Endodermal cell (in vitro differentiated cells): ENCODE results near the gene PHF19. TPM values are rescaled to one million over a fixed set of nuclear protein-coding genes. Genes with fewer than 3 reads are reported as not detected.

Experiments used
- DNase-seq: peaks from one replicate; pipeline ENCODE4 v3.0.0-alpha.2; 2017
- H3K27ac ChIP-seq: 2 replicates; pipeline ENCODE4 v1.5.1; 2013; ENCODE audit warnings: mild to moderate bottlenecking, low read depth, low read length, moderate library complexity
- H3K27me3 ChIP-seq: 2 replicates; pipeline ENCODE4 v1.6.1; 2013; ENCODE audit warnings: mild to moderate bottlenecking, low read length, moderate library complexity; ENCODE audit not compliant: insufficient read depth, control insufficient read depth, poor library complexity, severe bottlenecking
- H3K36me3 ChIP-seq: 2 replicates; pipeline ENCODE4 v1.7.0; 2013; ENCODE audit warnings: mild to moderate bottlenecking, low read length, moderate library complexity; ENCODE audit not compliant: control insufficient read depth, insufficient read depth
- H3K4me1 ChIP-seq: one replicate; pipeline ENCODE4 v1.7.0; 2013; ENCODE audit warnings: low read length; ENCODE audit not compliant: control insufficient read depth, insufficient read depth
- H3K4me3 ChIP-seq: 2 replicates; pipeline ENCODE4 v1.5.1; 2013; ENCODE audit warnings: mild to moderate bottlenecking, low read length, moderate library complexity
- H3K9ac ChIP-seq: 2 replicates; pipeline ENCODE4 v1.6.1; 2013; ENCODE audit warnings: mild to moderate bottlenecking, low read length, moderate library complexity; ENCODE audit not compliant: poor library complexity, severe bottlenecking; ENCODE audit errors: extremely low read depth
- H3K9me3 ChIP-seq: 2 replicates; pipeline ENCODE4 v1.6.1; 2013; ENCODE audit warnings: mild to moderate bottlenecking, low read length, moderate library complexity; ENCODE audit not compliant: control insufficient read depth
- H3K27ac Mint-ChIP-seq: 2 replicates; pipeline ENCODE4 v1.8.0; 2020; ENCODE audit warnings: mixed read lengths
- H3K27me3 Mint-ChIP-seq: 2 replicates; pipeline ENCODE4 v1.8.0; 2021; ENCODE audit warnings: mild to moderate bottlenecking, mixed read lengths; ENCODE audit not compliant: insufficient read depth
- H3K36me3 Mint-ChIP-seq: 2 replicates; pipeline ENCODE4 v1.8.0; 2020; ENCODE audit warnings: low read depth, mixed read lengths
- H3K4me1 Mint-ChIP-seq: 2 replicates; pipeline ENCODE4 v1.8.0; 2020; ENCODE audit warnings: mixed read lengths
- H3K4me3 Mint-ChIP-seq: 2 replicates; pipeline ENCODE4 v1.8.0; 2020; ENCODE audit warnings: mild to moderate bottlenecking, moderate library complexity, mixed read lengths
- H3K9me3 Mint-ChIP-seq: 2 replicates; pipeline ENCODE4 v1.8.0; 2020; ENCODE audit warnings: mild to moderate bottlenecking, mixed read lengths
- CTCF ChIP-seq: fragments of 200-600 bp; sonication (generic); conservative IDR thresholded peaks from 2 replicates; pipeline ENCODE4 v1.5.0; 2021; ENCODE audit warnings: antibody characterized with exemption, mild to moderate bottlenecking
- WGBS, 2 experiments: methylation state at CpG; one replicate each; pipeline versions ENCODE4 v1.1.5 to v1.1.7; 2013; ENCODE audit warnings: missing lambda C conversion rate in 2 of 2, mixed read lengths in 1 of 2; ENCODE audit not compliant: insufficient coverage in 1 of 2, insufficient read length in 1 of 2; 5-methylcytosine and 5-hydroxymethylcytosine counted together
- total RNA-seq, 2 donors: library from RNA; stranded (reverse); fragmentation: NEBNext Ultra II Directional in 1 of 2; extraction: Animal tissue kit (Norgen Biotek cat#: 25700) in 1 of 2; gene quantifications; 2 replicates in 1 of 2; 3 replicates in 1 of 2; pipeline ENCODE4 v1.2.1, GENCODE V29; 2021

The PHF19 gene
- total RNA-seq, 2 donors from 2014 or later = 17.9 to 21.9 TPM

GRCh38 chr9:120914396-120914795 lies 37.4 kb upstream of the PHF19 start:
- Histone ChIP-seq H3K4me3 (no peak overlapping the region), H3K27me3 (no peaks in the 10 kb centered on the region), H3K27ac (no peak overlapping the region), H3K9ac (no peak overlapping the region), H3K36me3 (no peaks in the 10 kb centered on the region), H3K4me1 (no peaks in the 10 kb centered on the region), H3K9me3 (no peaks in the 10 kb centered on the region)
- H3K4me3 Mint-ChIP-seq = no peak overlapping the region
- H3K27me3 Mint-ChIP-seq = no peaks in the 10 kb centered on the region
- H3K27ac Mint-ChIP-seq = no peak overlapping the region
- 92 to 100% methylated on average over 3 of the region's 3 CpGs for WGBS, 2 experiments
- peaks cover 2% of the 10 kb centered on the region for H3K9me3 Mint-ChIP-seq
- H3K36me3 Mint-ChIP-seq = no peaks in the 10 kb centered on the region
- DNase-seq = no peak
- no peak for TF ChIP-seq CTCF
- peaks cover 5% of the 10 kb centered on the region for H3K4me1 Mint-ChIP-seq

GRCh38 chr9:120913647-120914264 lies 36.8 kb upstream of the PHF19 start:
- peaks cover 5% of the 10 kb centered on the region for H3K4me1 Mint-ChIP-seq
- no peak overlapping the region for H3K9ac ChIP-seq
- no peaks in the 10 kb centered on the region for H3K36me3 Mint-ChIP-seq
- no peak overlapping the region for H3K27ac ChIP-seq
- H3K9me3 Mint-ChIP-seq = peaks cover 2% of the 10 kb centered on the region
- H3K36me3 ChIP-seq = no peaks in the 10 kb centered on the region
- no peak overlapping the region for H3K4me3 Mint-ChIP-seq
- no peaks in the 10 kb centered on the region for H3K9me3 ChIP-seq
- no peaks in the 10 kb centered on the region for H3K27me3 ChIP-seq
- no peaks in the 10 kb centered on the region for H3K4me1 ChIP-seq
- peak; percentile 87 for DNase-seq
- WGBS, 2 experiments = 82 to 92% methylated on average over 3 to 4 of the region's 4 CpGs
- H3K27me3 Mint-ChIP-seq = no peaks in the 10 kb centered on the region
- no peak for TF ChIP-seq CTCF
- no peak overlapping the region for H3K4me3 ChIP-seq
- no peak overlapping the region for H3K27ac Mint-ChIP-seq

GRCh38 chr9:120912958-120913646 lies 36.1 kb upstream of the PHF19 start:
- Histone ChIP-seq H3K4me1 (no peaks in the 10 kb centered on the region), H3K4me3 (no peak overlapping the region), H3K36me3 (no peaks in the 10 kb centered on the region), H3K27ac (no peak overlapping the region), H3K9ac (no peak overlapping the region), H3K9me3 (no peaks in the 10 kb centered on the region), H3K27me3 (no peaks in the 10 kb centered on the region)
- TF ChIP-seq CTCF = no peak
- Mint-ChIP-seq H3K4me3 (no peak overlapping the region), H3K27me3 (no peaks in the 10 kb centered on the region), H3K4me1 (peaks cover 5% of the 10 kb centered on the region), H3K36me3 (no peaks in the 10 kb centered on the region), H3K9me3 (peaks cover 2% of the 10 kb centered on the region), H3K27ac (no peak overlapping the region)
- WGBS, 2 experiments = 77 to 89% methylated on average over 7 to 13 of the region's 13 CpGs
- DNase-seq = no peak
